Activated T-helper 1 cell treated with anti-CD3 and anti-CD28 coated beads, Interleukin-2, amount 50 U/mL, for 16 hours (primary cell): ENCODE data around the gene GJB5.

Source experiments
- DNase-seq, 2 donors: peaks; one replicate each; pipeline ENCODE4 v3.0.0-alpha.2; 2020; ENCODE audit warnings: low read depth in 1 of 2, low spot score in 1 of 2

Gene GJB5

GRCh38 chr1:34744851-34745250, 10.0 kb upstream of the GJB5 start:
- DNase-seq = no peak

- no peak for DNase-seq
These were observed 9.2 kb upstream of the GJB5 start for GRCh38 chr1:34745666-34746065.

GRCh38 chr1:34746101-34746500, 8.7 kb upstream of the GJB5 start:
- DNase-seq = no peak

GRCh38 chr1:34746785-34747637, 7.8 kb upstream of the GJB5 start:
- DNase-seq = no peak

- DNase-seq = no peak
These were observed 7.3 kb upstream of the GJB5 start for GRCh38 chr1:34747638-34747941.

- no peak for DNase-seq
These were observed 4.9 kb upstream of the GJB5 start for GRCh38 chr1:34749992-34750391.

GRCh38 chr1:34750610-34751009, 4.2 kb upstream of the GJB5 start:
- no peak for DNase-seq

GRCh38 chr1:34753163-34753562, 1.7 kb upstream of the GJB5 start:
- DNase-seq = no peak

- DNase-seq = no peak
These were observed 1.1 kb downstream of the GJB5 start for GRCh38 chr1:34755961-34756360.

GRCh38 chr1:34757386-34757785, 2.5 kb downstream of the GJB5 start:
- no peak for DNase-seq

GRCh38 chr1:34758751-34759150, 3.9 kb downstream of the GJB5 start:
- DNase-seq = no peak

- no peak for DNase-seq
These were observed 4.9 kb downstream of the GJB5 start, which contains the start of gene GJB4 for GRCh38 chr1:34759503-34760357. Gene GJB4 (plus strand): TSS chr1:34759740. CDS start chr1:34761255, 1,515 bp downstream.

- no peak for DNase-seq
These were observed 6.4 kb downstream of the GJB5 start for GRCh38 chr1:34761176-34761761.

- no peak for DNase-seq
These were observed 7.0 kb downstream of the GJB5 start for GRCh38 chr1:34761776-34762307.

GRCh38 chr1:34762474-34763141, 7.8 kb downstream of the GJB5 start:
- DNase-seq = no peak

GRCh38 chr1:34763142-34763781, 8.4 kb downstream of the GJB5 start:
- no peak for DNase-seq

GRCh38 chr1:34768856-34769255, 14.0 kb downstream of the GJB5 start:
- DNase-seq = no peak

- no peak for DNase-seq
These were observed 16.2 kb downstream of the GJB5 start for GRCh38 chr1:34770891-34771504.

GRCh38 chr1:34771573-34772371, 16.9 kb downstream of the GJB5 start:
- DNase-seq = no peak
